IMR-90 (cell line): Measurements from ENCODE around the gene SLC25A15.

Experiments
- BHLHE40 ChIP-seq: fragments of 150-350 bp; IDR thresholded peaks from 2 replicates; pipeline ENCODE4 v1.6.1; 2016; ENCODE audit warnings: mild to moderate bottlenecking, low read depth, low read length
- CTCF ChIP-seq: conservative IDR thresholded peaks from 2 replicates; pipeline ENCODE4 v1.5.1; 2012; ENCODE audit warnings: mild to moderate bottlenecking, low read depth, low read length, improper control_type of control experiment
- ELK1 ChIP-seq: fragments of 150-350 bp; IDR thresholded peaks from 2 replicates; pipeline ENCODE4 v1.6.1; 2016; ENCODE audit warnings: low read depth, mild to moderate bottlenecking, low read length, moderate library complexity, borderline replicate concordance
- FOS ChIP-seq: fragments of 150-350 bp; IDR thresholded peaks from 2 replicates; pipeline ENCODE4 v1.6.1; 2016; ENCODE audit warnings: low read depth, low read length
- MAFK ChIP-seq: IDR thresholded peaks from 2 replicates; pipeline ENCODE4 v1.6.1; 2012; ENCODE audit warnings: low read depth, low read length, improper control_type of control experiment
- MAZ ChIP-seq: IDR thresholded peaks from 2 replicates; pipeline ENCODE4 v1.6.1; 2012; ENCODE audit warnings: low read depth, mild to moderate bottlenecking, low read length, improper control_type of control experiment, moderate library complexity, borderline replicate concordance
- POLR2A ChIP-seq: IDR thresholded peaks from 2 replicates; pipeline ENCODE4 v1.6.1; 2012; ENCODE audit warnings: mild to moderate bottlenecking, low read depth, low read length
- RAD21 ChIP-seq: IDR thresholded peaks from 2 replicates; pipeline ENCODE4 v1.6.1; 2012; ENCODE audit warnings: low read length, improper control_type of control experiment
- RCOR1 ChIP-seq: IDR thresholded peaks from 2 replicates; pipeline ENCODE4 v1.6.1; 2012; ENCODE audit warnings: mild to moderate bottlenecking, low read length, improper control_type of control experiment; ENCODE audit not compliant: insufficient replicate concordance
- RFX5 ChIP-seq: IDR thresholded peaks from 2 replicates; pipeline ENCODE4 v1.8.0; 2012; ENCODE audit warnings: low read depth, mild to moderate bottlenecking, low read length, moderate library complexity
- SMC3 ChIP-seq: fragments of 150-350 bp; IDR thresholded peaks from 2 replicates; pipeline ENCODE4 v1.6.1; 2016; ENCODE audit warnings: low read depth, mild to moderate bottlenecking, antibody characterized with exemption, low read length, moderate library complexity
- USF2 ChIP-seq: fragments of 150-350 bp; IDR thresholded peaks from 2 replicates; pipeline ENCODE4 v1.6.1; 2017; ENCODE audit warnings: mild to moderate bottlenecking, antibody characterized with exemption, low read length, low read depth

- no peak for TF ChIP-seq POLR2A
- no peak for TF ChIP-seq CTCF
- TF ChIP-seq ELK1: no peak
- TF ChIP-seq FOS: no peak
- no peak for TF ChIP-seq MAZ
- no peak for TF ChIP-seq RFX5
- no peak for TF ChIP-seq RAD21
- no peak for TF ChIP-seq USF2
- no peak for TF ChIP-seq MAFK
- no peak for TF ChIP-seq SMC3
- no peak for TF ChIP-seq BHLHE40
- no peak for TF ChIP-seq RCOR1
Observed at GRCh38 chr13:40793339-40793738, 3.9 kb downstream of the SLC25A15 start.
